ENCODE data around the gene FOXP1. TPM values are rescaled to one million over a fixed set of nuclear protein-coding genes. Genes with fewer than 3 reads are reported as not detected.

The FOXP1 gene
- total RNA-seq, 1 donor = 455 TPM

- H3K4me3 ChIP-seq (ENCODE audit: low read length) = no peak overlapping the region
- peaks cover 22% of the 10 kb centered on the region for H3K4me1 ChIP-seq (ENCODE audit: insufficient read depth, low read length)
- H3K27me3 ChIP-seq (ENCODE audit: insufficient read depth, low read length) = no peaks in the 10 kb centered on the region
- no peaks in the 10 kb centered on the region for H3K9me3 ChIP-seq (ENCODE audit: low read depth, low read length)
Observed at GRCh38 chr3:71406972-71407810, 176.3 kb downstream of the FOXP1 start.

GRCh38 chr3:71402911-71403310, 180.6 kb downstream of the FOXP1 start:
- Histone ChIP-seq H3K27me3 (ENCODE audit: insufficient read depth, low read length) (no peaks in the 10 kb centered on the region), H3K9me3 (ENCODE audit: low read depth, low read length) (no peaks in the 10 kb centered on the region), H3K4me1 (ENCODE audit: insufficient read depth, low read length) (peaks cover 30% of the 10 kb centered on the region), H3K4me3 (ENCODE audit: low read length) (no peak overlapping the region)

GRCh38 chr3:71402280-71402679, 181.2 kb downstream of the FOXP1 start:
- Histone ChIP-seq H3K9me3 (ENCODE audit: low read depth, low read length) (no peaks in the 10 kb centered on the region), H3K4me1 (ENCODE audit: insufficient read depth, low read length) (peaks cover 36% of the 10 kb centered on the region), H3K27me3 (ENCODE audit: insufficient read depth, low read length) (no peaks in the 10 kb centered on the region), H3K4me3 (ENCODE audit: low read length) (no peak overlapping the region)

GRCh38 chr3:71401695-71402231, 181.8 kb downstream of the FOXP1 start:
- Histone ChIP-seq H3K4me3 (ENCODE audit: low read length) (no peak overlapping the region), H3K4me1 (ENCODE audit: insufficient read depth, low read length) (peaks cover 39% of the 10 kb centered on the region), H3K9me3 (ENCODE audit: low read depth, low read length) (no peaks in the 10 kb centered on the region), H3K27me3 (ENCODE audit: insufficient read depth, low read length) (no peaks in the 10 kb centered on the region)

- Histone ChIP-seq H3K27me3 (ENCODE audit: insufficient read depth, low read length) (no peaks in the 10 kb centered on the region), H3K9me3 (ENCODE audit: low read depth, low read length) (no peaks in the 10 kb centered on the region), H3K4me1 (ENCODE audit: insufficient read depth, low read length) (peaks cover 45% of the 10 kb centered on the region), H3K4me3 (ENCODE audit: low read length) (no peak overlapping the region)
Observed at GRCh38 chr3:71400986-71401451, 182.5 kb downstream of the FOXP1 start.

- Histone ChIP-seq H3K4me3 (ENCODE audit: low read length) (no peak overlapping the region), H3K27me3 (ENCODE audit: insufficient read depth, low read length) (no peaks in the 10 kb centered on the region), H3K9me3 (ENCODE audit: low read depth, low read length) (no peaks in the 10 kb centered on the region), H3K4me1 (ENCODE audit: insufficient read depth, low read length) (peaks cover 59% of the 10 kb centered on the region)
Observed at GRCh38 chr3:71399478-71399877, 184.1 kb downstream of the FOXP1 start.

GRCh38 chr3:71398157-71398836, 185.2 kb downstream of the FOXP1 start:
- Histone ChIP-seq H3K9me3 (ENCODE audit: low read depth, low read length) (no peaks in the 10 kb centered on the region), H3K27me3 (ENCODE audit: insufficient read depth, low read length) (no peaks in the 10 kb centered on the region), H3K4me1 (ENCODE audit: insufficient read depth, low read length) (peaks cover 63% of the 10 kb centered on the region), H3K4me3 (ENCODE audit: low read length) (no peak overlapping the region)

GRCh38 chr3:71397726-71398125, 185.8 kb downstream of the FOXP1 start:
- Histone ChIP-seq H3K4me3 (ENCODE audit: low read length) (no peak overlapping the region), H3K9me3 (ENCODE audit: low read depth, low read length) (no peaks in the 10 kb centered on the region), H3K4me1 (ENCODE audit: insufficient read depth, low read length) (peaks cover 57% of the 10 kb centered on the region), H3K27me3 (ENCODE audit: insufficient read depth, low read length) (no peaks in the 10 kb centered on the region)

GRCh38 chr3:71397046-71397445, 186.5 kb downstream of the FOXP1 start:
- H3K4me3 ChIP-seq (ENCODE audit: low read length) = no peak overlapping the region
- no peaks in the 10 kb centered on the region for H3K9me3 ChIP-seq (ENCODE audit: low read depth, low read length)
- peaks cover 50% of the 10 kb centered on the region for H3K4me1 ChIP-seq (ENCODE audit: insufficient read depth, low read length)
- H3K27me3 ChIP-seq (ENCODE audit: insufficient read depth, low read length) = no peaks in the 10 kb centered on the region

GRCh38 chr3:71395927-71396695, 187.4 kb downstream of the FOXP1 start:
- H3K27me3 ChIP-seq (ENCODE audit: insufficient read depth, low read length) = no peaks in the 10 kb centered on the region
- no peak overlapping the region for H3K4me3 ChIP-seq (ENCODE audit: low read length)
- H3K4me1 ChIP-seq (ENCODE audit: insufficient read depth, low read length) = peaks cover 49% of the 10 kb centered on the region
- H3K9me3 ChIP-seq (ENCODE audit: low read depth, low read length) = no peaks in the 10 kb centered on the region

- no peaks in the 10 kb centered on the region for H3K9me3 ChIP-seq (ENCODE audit: low read depth, low read length)
- no peak overlapping the region for H3K4me3 ChIP-seq (ENCODE audit: low read length)
- H3K27me3 ChIP-seq (ENCODE audit: insufficient read depth, low read length) = no peaks in the 10 kb centered on the region
- H3K4me1 ChIP-seq (ENCODE audit: insufficient read depth, low read length) = peaks cover 54% of the 10 kb centered on the region
Observed at GRCh38 chr3:71395470-71395869, 188.1 kb downstream of the FOXP1 start.

GRCh38 chr3:71393745-71394144, 189.8 kb downstream of the FOXP1 start:
- H3K4me3 ChIP-seq (ENCODE audit: low read length) = no peak overlapping the region
- no peaks in the 10 kb centered on the region for H3K27me3 ChIP-seq (ENCODE audit: insufficient read depth, low read length)
- H3K4me1 ChIP-seq (ENCODE audit: insufficient read depth, low read length) = peaks cover 65% of the 10 kb centered on the region
- no peaks in the 10 kb centered on the region for H3K9me3 ChIP-seq (ENCODE audit: low read depth, low read length)

- Histone ChIP-seq H3K9me3 (ENCODE audit: low read depth, low read length) (no peaks in the 10 kb centered on the region), H3K4me3 (ENCODE audit: low read length) (no peak overlapping the region), H3K4me1 (ENCODE audit: insufficient read depth, low read length) (peaks cover 67% of the 10 kb centered on the region), H3K27me3 (ENCODE audit: insufficient read depth, low read length) (no peaks in the 10 kb centered on the region)
Observed at GRCh38 chr3:71393093-71393492, 190.4 kb downstream of the FOXP1 start.

GRCh38 chr3:71392251-71392650, 191.3 kb downstream of the FOXP1 start:
- Histone ChIP-seq H3K4me3 (ENCODE audit: low read length) (no peak overlapping the region), H3K4me1 (ENCODE audit: insufficient read depth, low read length) (peaks cover 61% of the 10 kb centered on the region), H3K27me3 (ENCODE audit: insufficient read depth, low read length) (no peaks in the 10 kb centered on the region), H3K9me3 (ENCODE audit: low read depth, low read length) (no peaks in the 10 kb centered on the region)

GRCh38 chr3:71391361-71391760, 192.2 kb downstream of the FOXP1 start:
- H3K4me1 ChIP-seq (ENCODE audit: insufficient read depth, low read length) = peaks cover 57% of the 10 kb centered on the region
- H3K4me3 ChIP-seq (ENCODE audit: low read length) = no peak overlapping the region

More at GRCh38 chr3:71391361-71391760, 192.2 kb downstream of the FOXP1 start:
- Histone ChIP-seq H3K9me3 (ENCODE audit: low read depth, low read length) (no peaks in the 10 kb centered on the region), H3K27me3 (ENCODE audit: insufficient read depth, low read length) (no peaks in the 10 kb centered on the region)

Data from mononuclear cell (primary cell).